Chondrocyte (in vitro differentiated cells): ENCODE measurements around the gene LMF1. TPM values are rescaled to one million over a fixed set of nuclear protein-coding genes. Genes with fewer than 3 reads are reported as not detected.
A peak's percentile ranks its signal among the peaks of the same experiment; 100 is the strongest.

Experiments
- DNase-seq: peaks from one replicate; pipeline ENCODE4 v3.0.0; 2021; ENCODE audit warnings: mixed read lengths, low spot score
- H3K27ac Mint-ChIP-seq: one replicate; pipeline ENCODE4 v1.8.0; 2021; ENCODE audit warnings: mild to moderate bottlenecking, moderate library complexity, mixed read lengths; ENCODE audit not compliant: unreplicated experiment
- H3K27me3 Mint-ChIP-seq: 2 replicates; pipeline ENCODE4 v1.8.0; 2021; ENCODE audit warnings: low read depth, mixed read lengths
- H3K36me3 Mint-ChIP-seq: 2 replicates; pipeline ENCODE4 v1.8.0; 2021; ENCODE audit warnings: low read depth, mixed read lengths
- H3K4me1 Mint-ChIP-seq: 2 replicates; pipeline ENCODE4 v1.8.0; 2021; ENCODE audit warnings: low read depth, mild to moderate bottlenecking, mixed read lengths
- H3K4me3 Mint-ChIP-seq: one replicate; pipeline ENCODE4 v1.8.0; 2021; ENCODE audit warnings: mild to moderate bottlenecking, moderate library complexity, mixed read lengths; ENCODE audit not compliant: unreplicated experiment
- H3K9me3 Mint-ChIP-seq: 2 replicates; pipeline ENCODE4 v1.8.0; 2021; ENCODE audit warnings: low read depth, mixed read lengths
- CTCF ChIP-seq: fragments of 200-600 bp; sonication (generic); IDR thresholded peaks from 2 replicates; pipeline ENCODE4 v1.5.0; 2021; ENCODE audit warnings: antibody characterized with exemption, mild to moderate bottlenecking, moderate library complexity
- total RNA-seq: library from RNA; stranded (reverse); gene quantifications from 3 replicates; pipeline ENCODE4 v1.2.1, GENCODE V29; 2021

Gene LMF1
- total RNA-seq, 1 donor from 2014 or later: 21.6 TPM

- no peak overlapping the region for H3K27ac Mint-ChIP-seq
- H3K4me3 Mint-ChIP-seq: no peak overlapping the region
- peaks cover 38% of the 10 kb centered on the region for H3K36me3 Mint-ChIP-seq
- H3K27me3 Mint-ChIP-seq: no peaks in the 10 kb centered on the region
- H3K4me1 Mint-ChIP-seq: no peaks in the 10 kb centered on the region
- TF ChIP-seq CTCF: no peak
- peaks cover 24% of the 10 kb centered on the region for H3K9me3 Mint-ChIP-seq
- no peak for DNase-seq
Measured at GRCh38 chr16:937723-938122, 33.1 kb downstream of the LMF1 start.

GRCh38 chr16:937311-937710 lies 33.5 kb downstream of the LMF1 start:
- no peaks in the 10 kb centered on the region for H3K27me3 Mint-ChIP-seq
- H3K4me1 Mint-ChIP-seq: no peaks in the 10 kb centered on the region
- no peak overlapping the region for H3K4me3 Mint-ChIP-seq
- DNase-seq: no peak
- peaks cover 35% of the 10 kb centered on the region for H3K36me3 Mint-ChIP-seq
- TF ChIP-seq CTCF: no peak
- H3K27ac Mint-ChIP-seq: no peak overlapping the region
- H3K9me3 Mint-ChIP-seq: peaks cover 20% of the 10 kb centered on the region

GRCh38 chr16:935684-936083 lies 35.1 kb downstream of the LMF1 start:
- no peak overlapping the region for H3K27ac Mint-ChIP-seq
- DNase-seq: no peak
- no peak overlapping the region for H3K4me3 Mint-ChIP-seq
- H3K27me3 Mint-ChIP-seq: no peaks in the 10 kb centered on the region
- peaks cover 23% of the 10 kb centered on the region for H3K36me3 Mint-ChIP-seq
- peaks cover 4% of the 10 kb centered on the region for H3K9me3 Mint-ChIP-seq
- TF ChIP-seq CTCF: no peak
- H3K4me1 Mint-ChIP-seq: no peaks in the 10 kb centered on the region

GRCh38 chr16:934178-934577 lies 36.6 kb downstream of the LMF1 start:
- no peak for TF ChIP-seq CTCF
- H3K4me1 Mint-ChIP-seq: no peaks in the 10 kb centered on the region
- H3K27me3 Mint-ChIP-seq: no peaks in the 10 kb centered on the region
- H3K27ac Mint-ChIP-seq: no peak overlapping the region
- peaks cover 16% of the 10 kb centered on the region for H3K36me3 Mint-ChIP-seq
- H3K9me3 Mint-ChIP-seq: no peaks in the 10 kb centered on the region
- no peak overlapping the region for H3K4me3 Mint-ChIP-seq
- peak; percentile 79 for DNase-seq

- Mint-ChIP-seq H3K27me3 (no peaks in the 10 kb centered on the region), H3K4me1 (no peaks in the 10 kb centered on the region), H3K4me3 (no peak overlapping the region), H3K27ac (no peak overlapping the region), H3K36me3 (peaks cover 16% of the 10 kb centered on the region), H3K9me3 (no peaks in the 10 kb centered on the region)
- TF ChIP-seq CTCF: no peak
- peak; percentile 85 for DNase-seq
Measured at GRCh38 chr16:933581-933980, 37.2 kb downstream of the LMF1 start.
